PC-3 (cell line): Measurements from ENCODE around the gene AGRP. TPM values are rescaled to one million over a fixed set of nuclear protein-coding genes. Genes with fewer than 3 reads are reported as not detected.

ENCODE experiments used
- ATAC-seq: fragments of 200-7000 bp; cut with Tn5 transposase; 2 replicates; pipeline ENCODE4 v1.9.1; 2020; ENCODE audit warnings: mild to moderate bottlenecking, moderate library complexity
- BruUV-seq: library from RNA; stranded (reverse); fragments of 400-500 nt; replicated peaks from 2 replicates; lab custom pipeline; 2021; lab: Mats Ljungman, UMichigan
- CTCF ChIA-PET: fragments of 300-600 bp; sonication (Branson Sonifier 250); formaldehyde crosslinking; loops from one replicate; lab custom pipeline; 2022; ENCODE audit warnings: antibody characterized with exemption; lab: Charles Lee
- POLR2A ChIA-PET: fragments of 300-600 bp; sonication (Branson Sonifier 250); formaldehyde crosslinking; loops from one replicate; lab custom pipeline; 2022; ENCODE audit warnings: antibody characterized with exemption; ENCODE audit not compliant: unreplicated experiment; lab: Charles Lee
- DNase-seq: peaks from one replicate; pipeline ENCODE4 v3.0.0-alpha.2; 2015
- H2AFZ ChIP-seq: fragments of 300-600 bp; sonication (generic); 2 replicates; pipeline ENCODE4 v1.6.0; 2016; ENCODE audit warnings: antibody characterized with exemption, low read length
- H3F3A ChIP-seq: fragments of 300-600 bp; sonication (generic); one replicate; pipeline ENCODE4 v1.6.0; 2017; ENCODE audit warnings: antibody characterized with exemption, low read length, control low read depth, mild to moderate bottlenecking; ENCODE audit not compliant: unreplicated experiment
- H3K27ac ChIP-seq: fragments of 300-600 bp; sonication (generic); 2 replicates; pipeline ENCODE4 v1.5.1; 2016; ENCODE audit warnings: mild to moderate bottlenecking, low read length
- H3K27me3 ChIP-seq: fragments of 300-600 bp; sonication (generic); 2 replicates; pipeline ENCODE4 v1.6.1; 2016; ENCODE audit warnings: low read length, mixed read lengths
- H3K36me3 ChIP-seq: fragments of 300-600 bp; sonication (generic); 2 replicates; pipeline ENCODE4 v1.6.1; 2016; ENCODE audit warnings: low read depth, mixed run types, low read length, mixed read lengths
- H3K4me1 ChIP-seq: fragments of 300-600 bp; sonication (generic); 2 replicates; pipeline ENCODE4 v1.5.1; 2016; ENCODE audit warnings: low read length; ENCODE audit not compliant: insufficient read depth
- H3K4me2 ChIP-seq: fragments of 300-600 bp; sonication (generic); 2 replicates; pipeline ENCODE4 v1.6.0; 2016; ENCODE audit warnings: low read length
- H3K4me3 ChIP-seq: fragments of 300-600 bp; sonication (generic); 2 replicates; pipeline ENCODE4 v1.5.1; 2016; ENCODE audit warnings: mild to moderate bottlenecking, low read length, mixed read lengths
- H3K79me2 ChIP-seq: fragments of 300-600 bp; sonication (generic); 2 replicates; pipeline ENCODE4 v1.6.1; 2017; ENCODE audit warnings: low read length, mixed read lengths
- H3K9ac ChIP-seq: fragments of 300-600 bp; sonication (generic); 2 replicates; pipeline ENCODE4 v1.6.0; 2016; ENCODE audit warnings: mild to moderate bottlenecking, low read length
- H3K9me2 ChIP-seq: fragments of 300-600 bp; sonication (generic); replicated peaks from 2 replicates; pipeline ENCODE4 v1.6.1; 2016; ENCODE audit warnings: mixed run types, low read length, mixed read lengths
- H3K9me3 ChIP-seq: fragments of 300-600 bp; sonication (generic); 2 replicates; pipeline ENCODE4 v1.6.1; 2016; ENCODE audit warnings: low read length, mixed read lengths
- H4K20me1 ChIP-seq: fragments of 300-600 bp; sonication (generic); 2 replicates; pipeline ENCODE4 v1.6.1; 2016; ENCODE audit warnings: low read length, mixed read lengths
- CTCF ChIP-seq: fragments of 300-600 bp; sonication (generic); conservative IDR thresholded peaks from 2 replicates; pipeline ENCODE4 v1.5.1; 2017; ENCODE audit warnings: antibody characterized with exemption, low read depth, mild to moderate bottlenecking, low read length
- EZH2 ChIP-seq: fragments of 300-600 bp; sonication (generic); IDR thresholded peaks from one replicate; pipeline ENCODE4 v1.6.1; 2017; ENCODE audit warnings: antibody characterized with exemption, mild to moderate bottlenecking, low read length; ENCODE audit not compliant: unreplicated experiment
- EZH2phosphoT487 ChIP-seq: fragments of 300-600 bp; sonication (generic); IDR thresholded peaks from 2 replicates; pipeline ENCODE4 v1.6.1; 2018; ENCODE audit warnings: mild to moderate bottlenecking, antibody characterized with exemption, low read length, borderline replicate concordance
- intact Hi-C: fragments of 100-400 bp; cut with micrococcal nuclease; formaldehyde crosslinking; loops from 2 replicates; pipeline ENCODE4 v1.9.0; 2023
- total RNA-seq: library from RNA; depleted of rRNA; stranded (reverse); fragments of >200 nt; gene quantifications from 2 replicates; pipeline ENCODE4 v1.2.3, GENCODE V29; 2014

The AGRP gene
- total RNA-seq, 1 experiment from 2014 or later, result not detected

GRCh38 chr16:67482233-67482924 lies 968 bp downstream of the AGRP start:
- H3F3A ChIP-seq, result no peaks in the 10 kb centered on the region
- no peaks in the 10 kb centered on the region for H4K20me1 ChIP-seq
- CTCF ChIA-PET, result no interaction called here
- peaks cover 7% of the 10 kb centered on the region; the same call in 1 of the 2 replicates for H3K4me1 ChIP-seq
- H3K4me2 ChIP-seq, result peak overlapping the region; percentile 86; the same call in 1 of the 2 replicates
- no peaks in the 10 kb centered on the region for H3K9me2 ChIP-seq
- H3K79me2 ChIP-seq, result peaks cover 37% of the 10 kb centered on the region
- no peaks in the 10 kb centered on the region for H3K27me3 ChIP-seq
- POLR2A ChIA-PET, result no interaction called here
- H3K36me3 ChIP-seq, result no peaks in the 10 kb centered on the region
- intact Hi-C loops, result no loop called here
- TF ChIP-seq CTCF (no peak), EZH2 (no peak), EZH2phosphoT487 (no peak)
- no TSS peak for BruUV-seq
- DNase-seq (no peak), ATAC-seq (no peak)
- no peak overlapping the region for H3K27ac ChIP-seq
- no peak overlapping the region for H3K9ac ChIP-seq
- H3K9me3 ChIP-seq, result no peaks in the 10 kb centered on the region
- no peak overlapping the region; the same call in 1 of the 2 replicates for H3K4me3 ChIP-seq
- no peak overlapping the region for H2AFZ ChIP-seq

- H3K9me3 ChIP-seq, result no peaks in the 10 kb centered on the region
Measured at GRCh38 chr16:67481561-67482232, 1.6 kb downstream of the AGRP start.

More at GRCh38 chr16:67481561-67482232, 1.6 kb downstream of the AGRP start:
- DNase-seq, result no peak
- Histone ChIP-seq H3K9ac (peak overlapping the region; percentile 47), H3K4me1 (peaks cover 7% of the 10 kb centered on the region; the same call in 1 of the 2 replicates), H4K20me1 (no peaks in the 10 kb centered on the region), H3K79me2 (peaks cover 41% of the 10 kb centered on the region), H3F3A (no peaks in the 10 kb centered on the region), H3K27ac (no peak overlapping the region), H3K4me3 (peak overlapping the region; percentile 60), H3K36me3 (no peaks in the 10 kb centered on the region), H3K4me2 (peak overlapping the region; percentile 86), H3K27me3 (no peaks in the 10 kb centered on the region), H3K9me2 (no peaks in the 10 kb centered on the region), H2AFZ (peak overlapping the region; percentile 82)
- BruUV-seq, result TSS peak; percentile 89
- POLR2A ChIA-PET, result interaction anchor here (0.5 to 0.6 kb wide), 2 partner anchors 593 to 755 kb away, joined by 3 to 6 read pairs; no protein-coding TSS in a partner anchor
- TF ChIP-seq EZH2 (no peak), EZH2phosphoT487 (no peak), CTCF (no peak)
- CTCF ChIA-PET, result interaction anchor here (1.8 kb wide), 1 partner anchor 39 kb away, joined by 9 read pairs; no protein-coding TSS in a partner anchor
- ATAC-seq, result no peak
- intact Hi-C loops, result no loop called here
